Thoracic aorta (tissue), 2 donors: ENCODE results near the gene GATA6. TPM values are rescaled to one million over a fixed set of nuclear protein-coding genes. Genes with fewer than 3 reads are reported as not detected.

ENCODE experiments used
- ATAC-seq: fragments of 150-250 bp; one replicate; pipeline ENCODE4 v1.8.0; 2017; ENCODE audit warnings: low read depth; ENCODE audit not compliant: insufficient number of reproducible peaks, low FRiP score
- DNase-seq: peaks from one replicate; pipeline ENCODE4 v3.0.0-alpha.2; 2020; ENCODE audit warnings: low spot score
- H3K27ac ChIP-seq, 2 donors: fragments of 200-600 bp; sonication (generic); 1 replicate in 1 of 2; 2 replicates in 1 of 2; pipeline ENCODE4 v1.5.1; 2016; ENCODE audit warnings: mild to moderate bottlenecking in 2 of 2, moderate library complexity in 2 of 2
- H3K27me3 ChIP-seq: fragments of 200-600 bp; sonication (generic); replicated peaks from 2 replicates; pipeline ENCODE4 v1.6.0; 2016; ENCODE audit warnings: mild to moderate bottlenecking; ENCODE audit not compliant: insufficient read depth
- H3K36me3 ChIP-seq: fragments of 200-600 bp; sonication (generic); one replicate; pipeline ENCODE4 v1.5.1; 2016
- H3K4me1 ChIP-seq, 2 donors: fragments of 200-600 bp; sonication (generic); 1 replicate in 1 of 2; 2 replicates in 1 of 2; pipeline versions ENCODE4 v1.5.1 to v1.6.0; 2016; ENCODE audit warnings: low read depth in 2 of 2, mild to moderate bottlenecking in 1 of 2; ENCODE audit not compliant: control insufficient read depth in 1 of 2
- H3K4me3 ChIP-seq: fragments of 200-600 bp; sonication (generic); 2 replicates; pipeline ENCODE4 v1.5.1; 2016; ENCODE audit warnings: mild to moderate bottlenecking
- H3K9me3 ChIP-seq: fragments of 200-600 bp; sonication (generic); 2 replicates; pipeline ENCODE4 v1.5.1; 2016
- total RNA-seq, 2 donors: library from RNA; depleted of rRNA; stranded (reverse); fragments of >200 nt; gene quantifications; one replicate each; pipeline versions ENCODE4 v1.1.0 to v1.2.3, GENCODE V29; 2016
- TF ChIP-seq, protein P1 (sequence below): fragments of 200-600 bp; sonication (generic); IDR thresholded peaks from one replicate; pipeline ENCODE4 v1.5.1; 2019; ENCODE audit warnings: antibody characterized with exemption

The GATA6 gene
- total RNA-seq, 2 donors from 2014 or later, result 92.7 to 92.8 TPM

DNA sequence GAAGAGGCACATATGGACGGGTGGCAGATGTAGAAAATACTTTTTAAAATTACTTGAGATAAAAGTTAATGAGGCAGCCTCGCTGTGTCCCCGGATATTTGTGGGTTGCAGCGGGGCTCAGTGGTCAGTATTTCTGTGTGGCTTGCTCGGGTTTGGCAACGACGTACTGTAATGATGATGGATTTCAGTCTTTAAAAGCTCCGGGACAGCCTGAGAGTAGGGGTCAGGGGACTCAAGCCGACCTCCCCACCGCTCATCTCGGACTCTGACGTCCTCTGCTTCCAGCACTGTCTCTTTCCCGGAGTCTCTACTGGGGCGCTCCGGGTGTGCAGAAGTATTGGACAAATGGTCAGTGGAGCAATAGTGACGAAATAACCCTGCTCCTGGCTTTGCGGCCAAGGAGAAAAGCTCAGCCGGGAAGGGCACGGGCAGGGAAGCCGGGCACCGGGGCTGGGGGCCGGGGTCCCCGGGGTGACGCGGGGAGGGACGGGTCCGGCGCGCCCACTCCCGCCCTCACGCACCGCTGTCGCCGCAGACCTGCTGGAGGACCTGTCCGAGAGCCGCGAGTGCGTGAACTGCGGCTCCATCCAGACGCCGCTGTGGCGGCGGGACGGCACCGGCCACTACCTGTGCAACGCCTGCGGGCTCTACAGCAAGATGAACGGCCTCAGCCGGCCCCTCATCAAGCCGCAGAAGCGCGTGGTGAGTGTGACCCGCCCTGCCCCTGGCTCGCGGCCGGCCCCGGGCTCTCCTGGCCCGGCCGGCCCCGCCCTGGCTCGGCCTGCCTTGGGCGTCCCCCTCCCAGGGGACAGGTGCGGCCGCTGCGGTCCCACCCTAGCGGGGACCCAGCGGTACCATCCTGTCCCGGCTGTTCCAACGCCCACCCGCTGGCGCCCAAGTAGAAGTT, 7.3 kb downstream of the GATA6 start:
- TF ChIP-seq, protein P1, sequence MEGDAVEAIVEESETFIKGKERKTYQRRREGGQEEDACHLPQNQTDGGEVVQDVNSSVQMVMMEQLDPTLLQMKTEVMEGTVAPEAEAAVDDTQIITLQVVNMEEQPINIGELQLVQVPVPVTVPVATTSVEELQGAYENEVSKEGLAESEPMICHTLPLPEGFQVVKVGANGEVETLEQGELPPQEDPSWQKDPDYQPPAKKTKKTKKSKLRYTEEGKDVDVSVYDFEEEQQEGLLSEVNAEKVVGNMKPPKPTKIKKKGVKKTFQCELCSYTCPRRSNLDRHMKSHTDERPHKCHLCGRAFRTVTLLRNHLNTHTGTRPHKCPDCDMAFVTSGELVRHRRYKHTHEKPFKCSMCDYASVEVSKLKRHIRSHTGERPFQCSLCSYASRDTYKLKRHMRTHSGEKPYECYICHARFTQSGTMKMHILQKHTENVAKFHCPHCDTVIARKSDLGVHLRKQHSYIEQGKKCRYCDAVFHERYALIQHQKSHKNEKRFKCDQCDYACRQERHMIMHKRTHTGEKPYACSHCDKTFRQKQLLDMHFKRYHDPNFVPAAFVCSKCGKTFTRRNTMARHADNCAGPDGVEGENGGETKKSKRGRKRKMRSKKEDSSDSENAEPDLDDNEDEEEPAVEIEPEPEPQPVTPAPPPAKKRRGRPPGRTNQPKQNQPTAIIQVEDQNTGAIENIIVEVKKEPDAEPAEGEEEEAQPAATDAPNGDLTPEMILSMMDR, result no peak
- DNase-seq (no peak), ATAC-seq (no peak)
- Histone ChIP-seq H3K27ac (peak overlapping the region; percentile 87 to 95), H3K27me3 (no peaks in the 10 kb centered on the region), H3K4me3 (peak overlapping the region; percentile 100), H3K9me3 (no peaks in the 10 kb centered on the region), H3K4me1 (peaks cover 22 to 32% of the 10 kb centered on the region in 2 donors), H3K36me3 (peaks cover 16% of the 10 kb centered on the region)

DNA sequence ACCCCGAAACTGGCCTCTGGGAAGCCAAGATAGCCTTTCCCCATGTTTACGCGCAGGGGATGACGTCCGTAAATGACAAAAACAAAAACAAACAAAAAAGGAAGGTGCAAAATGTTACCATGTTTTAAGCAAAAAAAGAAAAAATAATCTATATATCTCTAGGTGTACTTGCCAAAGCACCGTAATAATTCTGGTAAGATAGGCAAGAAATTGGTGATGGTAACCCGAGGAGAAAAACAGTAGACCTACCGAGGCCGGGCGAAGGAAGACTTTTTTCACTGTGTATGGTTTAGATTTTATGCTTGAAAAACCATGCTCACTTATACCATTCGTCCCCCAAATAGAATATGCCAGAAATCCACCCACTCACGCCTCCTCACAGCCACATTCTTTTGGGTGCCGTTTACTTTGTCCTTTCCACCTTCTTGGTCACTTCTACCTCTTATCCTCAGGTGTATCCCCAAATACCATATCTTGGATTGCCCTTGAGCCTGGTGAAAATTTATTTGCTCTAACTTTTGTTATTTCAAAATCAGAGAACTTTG, 8.0 kb downstream of the GATA6 start:
- DNase-seq, result no peak
- peak overlapping the region; percentile 100 for H3K4me3 ChIP-seq

DNA sequence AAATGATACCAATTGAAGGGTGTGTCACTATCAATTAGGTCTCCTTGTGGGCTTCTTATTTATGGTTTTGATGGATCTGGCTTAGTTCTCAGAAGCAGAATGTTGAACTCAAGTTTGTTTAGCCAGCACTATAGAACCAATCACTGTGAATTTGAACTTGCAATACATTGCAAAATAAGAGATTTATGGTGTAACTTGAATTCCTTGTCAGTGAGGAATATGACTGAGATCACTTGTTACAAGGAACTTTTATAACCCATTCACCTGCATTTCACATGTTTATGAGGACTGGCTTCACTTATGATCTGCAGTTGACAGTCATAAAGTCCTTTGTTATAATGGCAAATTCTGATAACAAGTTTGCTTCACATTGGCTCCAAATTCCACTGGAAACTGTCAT, 9.8 kb downstream of the GATA6 start:
- Histone ChIP-seq H3K27ac (peak overlapping the region; percentile 87 to 95), H3K9me3 (no peaks in the 10 kb centered on the region), H3K4me3 (peak overlapping the region; percentile 100), H3K27me3 (no peaks in the 10 kb centered on the region), H3K4me1 (peaks cover 41 to 57% of the 10 kb centered on the region in 2 donors), H3K36me3 (peaks cover 13% of the 10 kb centered on the region)
- ATAC-seq (no peak), DNase-seq (no peak)
- TF ChIP-seq, protein P1, result no peak

More for the DNA sequence above, 8.0 kb downstream of the GATA6 start:
- H3K27ac ChIP-seq, result peak overlapping the region; percentile 87 to 95
- no peak for ATAC-seq
- no peaks in the 10 kb centered on the region for H3K27me3 ChIP-seq
- H3K36me3 ChIP-seq, result peaks cover 12% of the 10 kb centered on the region
- TF ChIP-seq, protein P1, result no peak
- H3K9me3 ChIP-seq, result no peaks in the 10 kb centered on the region
- peaks cover 29 to 39% of the 10 kb centered on the region in 2 donors for H3K4me1 ChIP-seq

DNA sequence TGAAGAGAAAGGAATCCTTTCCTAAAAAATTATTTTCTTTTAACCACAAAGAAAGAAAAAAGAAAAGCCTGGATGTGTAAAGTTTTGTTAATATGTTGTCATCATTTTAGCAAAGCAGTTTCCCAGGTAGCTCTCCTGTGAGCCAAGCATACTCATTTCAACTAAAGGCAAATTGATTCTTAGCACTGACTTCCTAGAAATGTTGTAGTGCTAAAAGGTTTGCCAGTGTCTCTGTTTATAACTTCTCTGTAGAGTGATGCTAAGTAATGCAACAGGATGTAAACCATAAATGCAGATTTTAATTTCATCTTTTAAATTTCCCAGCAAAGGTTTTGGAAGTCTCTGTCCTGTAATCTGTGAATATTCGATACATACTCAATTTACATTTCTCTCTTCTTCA, 10.2 kb downstream of the GATA6 start:
- ATAC-seq, result no peak
- H3K27ac ChIP-seq, result peak overlapping the region; percentile 87 to 95
- no peaks in the 10 kb centered on the region for H3K27me3 ChIP-seq
- TF ChIP-seq, protein P1, result no peak
- peak overlapping the region; percentile 100 for H3K4me3 ChIP-seq
- H3K9me3 ChIP-seq, result no peaks in the 10 kb centered on the region
- no peak for DNase-seq
- peaks cover 13% of the 10 kb centered on the region for H3K36me3 ChIP-seq
- peaks cover 45 to 61% of the 10 kb centered on the region in 2 donors for H3K4me1 ChIP-seq

DNA sequence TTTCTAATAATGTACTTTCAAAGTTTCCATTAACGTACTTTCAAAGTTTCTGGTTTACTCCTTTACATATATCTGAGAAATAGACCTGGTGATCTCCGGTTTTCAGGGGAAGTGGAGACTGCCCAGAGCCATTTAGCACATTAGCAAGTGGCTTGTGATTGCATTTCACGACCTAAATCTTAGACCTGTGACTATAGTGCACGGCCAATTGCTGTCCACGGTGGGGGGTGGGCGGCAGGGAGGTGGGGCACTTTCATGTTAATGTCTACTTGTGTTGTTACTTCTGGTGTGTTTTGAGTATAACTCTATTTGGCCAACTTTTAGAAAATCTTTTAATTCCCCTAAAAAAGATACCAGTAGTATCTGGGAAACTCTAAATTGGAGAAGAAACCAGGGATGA, 11.3 kb downstream of the GATA6 start:
- Histone ChIP-seq H3K27me3 (no peaks in the 10 kb centered on the region), H3K9me3 (no peaks in the 10 kb centered on the region), H3K4me1 (peaks cover 53 to 72% of the 10 kb centered on the region in 2 donors), H3K36me3 (peaks cover 7% of the 10 kb centered on the region), H3K27ac (peak overlapping the region; percentile 87 to 95), H3K4me3 (peak overlapping the region; percentile 100)
- TF ChIP-seq, protein P1, result no peak
- DNase-seq (no peak), ATAC-seq (no peak)
